ENCODE results near the gene FOXJ1. TPM values are rescaled to one million over a fixed set of nuclear protein-coding genes. Genes with fewer than 3 reads are reported as not detected.
A peak's percentile ranks its signal among the peaks of the same experiment; 100 is the strongest.

The FOXJ1 gene
- total RNA-seq, 1 donor = 1.3 TPM

DNA sequence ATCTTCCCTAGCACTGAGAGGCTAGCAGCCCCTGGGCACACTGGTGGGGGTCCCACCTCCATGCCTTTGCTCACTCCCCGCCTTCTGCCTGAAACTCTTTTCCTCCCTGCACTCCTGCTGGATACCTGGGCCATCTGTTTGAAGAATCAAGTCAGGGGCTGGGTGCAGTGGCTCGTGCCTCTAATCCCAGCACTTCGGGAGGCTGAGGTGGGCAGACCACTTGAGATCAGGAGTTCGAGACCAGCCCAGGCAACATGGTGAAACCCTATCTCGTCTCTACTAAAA lies 15.7 kb downstream of the FOXJ1 start:
- H3K4me3 ChIP-seq (ENCODE audit: low read length) = no peak overlapping the region
- peaks cover 24% of the 10 kb centered on the region for H3K4me1 ChIP-seq (ENCODE audit: insufficient read depth, low read length)
- H3K27me3 ChIP-seq (ENCODE audit: insufficient read depth, low read length) = no peaks in the 10 kb centered on the region
- H3K9me3 ChIP-seq (ENCODE audit: low read depth, low read length) = no peaks in the 10 kb centered on the region

- Histone ChIP-seq H3K27me3 (ENCODE audit: insufficient read depth, low read length) (no peaks in the 10 kb centered on the region), H3K4me1 (ENCODE audit: insufficient read depth, low read length) (peaks cover 21% of the 10 kb centered on the region), H3K4me3 (ENCODE audit: low read length) (no peak overlapping the region), H3K9me3 (ENCODE audit: low read depth, low read length) (no peaks in the 10 kb centered on the region)
Observed at GRCh38 chr17:76124582-76125390, 16.3 kb downstream of the FOXJ1 start.

GRCh38 chr17:76123749-76124581 lies 17.1 kb downstream of the FOXJ1 start:
- Histone ChIP-seq H3K27me3 (ENCODE audit: insufficient read depth, low read length) (no peaks in the 10 kb centered on the region), H3K4me3 (ENCODE audit: low read length) (no peak overlapping the region), H3K9me3 (ENCODE audit: low read depth, low read length) (no peaks in the 10 kb centered on the region), H3K4me1 (ENCODE audit: insufficient read depth, low read length) (peaks cover 21% of the 10 kb centered on the region)

GRCh38 chr17:76123191-76123499 lies 17.9 kb downstream of the FOXJ1 start:
- no peaks in the 10 kb centered on the region for H3K27me3 ChIP-seq (ENCODE audit: insufficient read depth, low read length)
- H3K4me3 ChIP-seq (ENCODE audit: low read length) = no peak overlapping the region
- H3K4me1 ChIP-seq (ENCODE audit: insufficient read depth, low read length) = peaks cover 21% of the 10 kb centered on the region
- no peaks in the 10 kb centered on the region for H3K9me3 ChIP-seq (ENCODE audit: low read depth, low read length)

DNA sequence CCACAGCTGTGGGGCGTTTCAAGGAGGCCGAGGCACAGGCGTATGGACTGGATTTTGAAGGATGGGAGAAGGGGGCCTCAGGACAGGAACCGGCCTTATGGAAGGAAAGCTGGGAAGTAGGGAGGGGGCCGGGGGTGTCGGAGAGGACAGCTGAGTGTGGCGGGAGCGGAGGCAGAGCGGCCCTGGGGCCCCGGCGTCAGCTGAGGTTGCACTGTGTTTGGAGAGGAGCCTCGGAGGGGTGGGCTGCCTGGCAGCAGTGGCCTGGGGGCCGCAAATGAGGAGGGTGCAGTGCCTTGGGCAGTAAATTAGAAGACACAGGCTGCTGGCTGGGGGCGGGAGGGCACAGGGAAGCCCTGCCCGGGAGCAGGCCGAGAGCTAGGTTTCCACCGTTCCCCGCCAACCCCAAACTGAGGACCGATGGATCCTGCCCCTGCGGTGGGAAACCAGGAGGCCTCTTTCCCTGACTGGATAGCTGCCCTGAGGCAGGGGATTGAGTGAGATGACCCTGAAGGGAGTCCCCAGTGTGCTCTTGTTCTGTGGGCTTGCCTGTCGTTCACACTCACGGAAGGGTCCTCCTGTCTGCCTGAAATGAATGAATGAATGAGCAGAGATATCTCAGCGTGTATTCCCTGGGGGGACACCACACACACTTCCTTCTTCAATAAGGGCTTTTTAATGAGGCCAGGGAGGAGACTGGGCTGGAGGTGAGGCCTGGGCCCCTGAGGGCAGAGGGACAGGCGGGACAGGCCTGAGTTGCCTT lies 18.4 kb downstream of the FOXJ1 start:
- no peaks in the 10 kb centered on the region for H3K27me3 ChIP-seq (ENCODE audit: insufficient read depth, low read length)
- no peaks in the 10 kb centered on the region for H3K9me3 ChIP-seq (ENCODE audit: low read depth, low read length)
- peaks cover 21% of the 10 kb centered on the region for H3K4me1 ChIP-seq (ENCODE audit: insufficient read depth, low read length)
- no peak overlapping the region for H3K4me3 ChIP-seq (ENCODE audit: low read length)

DNA sequence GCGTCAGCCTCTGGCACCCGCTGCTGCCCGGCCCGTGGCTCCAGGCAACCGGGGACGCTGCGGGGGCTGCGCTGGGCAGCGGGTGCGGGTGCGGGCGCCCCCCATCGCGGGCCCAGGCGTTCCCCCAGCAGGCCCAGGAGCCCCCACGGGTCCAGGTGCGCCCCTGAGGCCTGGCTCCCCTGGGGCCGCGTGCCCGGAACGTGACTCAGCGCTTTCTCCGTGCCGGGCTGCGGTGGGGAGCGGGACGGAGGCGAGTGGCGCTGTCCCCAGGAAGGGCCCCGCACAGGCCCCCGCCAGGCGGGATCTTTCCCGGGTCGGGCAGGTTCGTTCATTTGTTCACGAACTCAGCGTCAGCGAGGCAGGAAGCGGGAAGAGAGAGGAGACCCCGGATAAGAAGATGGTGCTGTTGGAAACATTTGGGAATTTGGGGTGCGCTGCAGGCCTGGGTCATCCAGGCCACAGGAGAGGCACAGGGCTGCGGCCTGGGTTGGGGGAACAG lies 19.1 kb downstream of the FOXJ1 start:
- peaks cover 21% of the 10 kb centered on the region for H3K4me1 ChIP-seq (ENCODE audit: insufficient read depth, low read length)
- peak overlapping the region; percentile 13 for H3K4me3 ChIP-seq (ENCODE audit: low read length)
- H3K27me3 ChIP-seq (ENCODE audit: insufficient read depth, low read length) = no peaks in the 10 kb centered on the region
- no peaks in the 10 kb centered on the region for H3K9me3 ChIP-seq (ENCODE audit: low read depth, low read length)

DNA sequence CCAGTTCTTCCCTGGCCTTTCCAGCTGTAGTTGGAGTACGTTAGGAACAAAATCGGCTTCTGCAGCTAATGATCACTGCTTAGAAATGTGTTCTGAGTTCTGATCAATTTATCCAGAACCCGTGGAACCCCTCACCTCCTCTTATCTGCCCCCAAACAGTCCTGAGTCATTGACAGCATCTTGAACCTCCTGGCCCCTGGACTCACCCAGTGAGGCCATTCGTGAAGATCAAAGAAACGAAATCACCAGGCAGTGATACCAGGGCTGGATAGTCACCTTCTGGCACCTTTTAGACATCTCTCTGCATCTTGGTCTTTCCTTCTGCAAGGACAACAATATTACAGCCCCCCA lies 20.4 kb downstream of the FOXJ1 start:
- Histone ChIP-seq H3K4me3 (ENCODE audit: low read length) (no peak overlapping the region), H3K27me3 (ENCODE audit: insufficient read depth, low read length) (no peaks in the 10 kb centered on the region), H3K4me1 (ENCODE audit: insufficient read depth, low read length) (peaks cover 21% of the 10 kb centered on the region), H3K9me3 (ENCODE audit: low read depth, low read length) (no peaks in the 10 kb centered on the region)

GRCh38 chr17:76119409-76120371 lies 21.4 kb downstream of the FOXJ1 start:
- Histone ChIP-seq H3K27me3 (ENCODE audit: insufficient read depth, low read length) (no peaks in the 10 kb centered on the region), H3K4me3 (ENCODE audit: low read length) (no peak overlapping the region), H3K9me3 (ENCODE audit: low read depth, low read length) (no peaks in the 10 kb centered on the region), H3K4me1 (ENCODE audit: insufficient read depth, low read length) (peaks cover 21% of the 10 kb centered on the region)

DNA sequence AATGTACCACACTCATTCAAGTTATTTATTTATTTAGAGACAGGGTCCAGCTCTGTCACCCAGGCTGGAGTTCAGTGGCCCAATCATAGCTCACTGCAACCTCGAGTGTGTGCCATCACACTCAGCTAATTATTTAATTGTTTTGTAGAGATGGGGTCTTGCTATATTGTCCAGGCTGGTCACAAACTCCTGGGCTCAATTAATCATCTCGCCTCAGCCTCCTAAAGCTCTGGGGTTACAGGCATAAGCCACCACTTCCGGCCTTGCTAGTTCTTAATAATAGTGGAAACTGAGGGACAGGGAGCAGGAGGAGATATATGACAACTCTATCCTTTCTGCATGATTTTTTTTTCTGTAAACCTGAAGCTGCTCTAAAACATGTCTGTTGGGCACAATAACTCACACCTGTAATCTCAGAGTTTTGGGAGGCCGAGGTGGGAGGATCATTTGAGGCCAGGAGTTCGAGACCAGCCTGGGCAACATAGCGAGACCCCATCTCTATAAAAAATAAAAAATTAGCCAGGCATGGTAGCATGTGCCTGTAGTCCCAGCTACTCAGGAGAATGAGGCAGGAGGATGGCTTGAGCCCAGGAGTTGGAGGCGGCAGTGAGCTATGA lies 25.8 kb downstream of the FOXJ1 start:
- H3K4me3 ChIP-seq (ENCODE audit: low read length) = no peak overlapping the region
- H3K4me1 ChIP-seq (ENCODE audit: insufficient read depth, low read length) = no peaks in the 10 kb centered on the region
- no peaks in the 10 kb centered on the region for H3K27me3 ChIP-seq (ENCODE audit: insufficient read depth, low read length)
- no peaks in the 10 kb centered on the region for H3K9me3 ChIP-seq (ENCODE audit: low read depth, low read length)

GRCh38 chr17:76111956-76112355 lies 29.1 kb downstream of the FOXJ1 start:
- no peaks in the 10 kb centered on the region for H3K27me3 ChIP-seq (ENCODE audit: insufficient read depth, low read length)
- no peaks in the 10 kb centered on the region for H3K9me3 ChIP-seq (ENCODE audit: low read depth, low read length)
- peaks cover 1% of the 10 kb centered on the region for H3K4me1 ChIP-seq (ENCODE audit: insufficient read depth, low read length)
- no peak overlapping the region for H3K4me3 ChIP-seq (ENCODE audit: low read length)

- Histone ChIP-seq H3K4me1 (ENCODE audit: insufficient read depth, low read length) (peaks cover 32% of the 10 kb centered on the region), H3K27me3 (ENCODE audit: insufficient read depth, low read length) (no peaks in the 10 kb centered on the region), H3K4me3 (ENCODE audit: low read length) (no peak overlapping the region), H3K9me3 (ENCODE audit: low read depth, low read length) (no peaks in the 10 kb centered on the region)
Observed at GRCh38 chr17:76107509-76107908, 33.5 kb downstream of the FOXJ1 start.

GRCh38 chr17:76106703-76107102 lies 34.3 kb downstream of the FOXJ1 start:
- H3K9me3 ChIP-seq (ENCODE audit: low read depth, low read length) = no peaks in the 10 kb centered on the region
- peaks cover 39% of the 10 kb centered on the region for H3K4me1 ChIP-seq (ENCODE audit: insufficient read depth, low read length)
- no peaks in the 10 kb centered on the region for H3K27me3 ChIP-seq (ENCODE audit: insufficient read depth, low read length)
- H3K4me3 ChIP-seq (ENCODE audit: low read length) = no peak overlapping the region

- peaks cover 42% of the 10 kb centered on the region for H3K4me1 ChIP-seq (ENCODE audit: insufficient read depth, low read length)
- H3K4me3 ChIP-seq (ENCODE audit: low read length) = no peak overlapping the region
- no peaks in the 10 kb centered on the region for H3K9me3 ChIP-seq (ENCODE audit: low read depth, low read length)
- H3K27me3 ChIP-seq (ENCODE audit: insufficient read depth, low read length) = no peaks in the 10 kb centered on the region
Observed at GRCh38 chr17:76104896-76105231, 36.2 kb downstream of the FOXJ1 start.

All from mononuclear cell (primary cell).